GM20431 (cell line): ENCODE measurements around the gene EIF2S2.

ENCODE experiments used
- in situ Hi-C: fragments of 300-500 bp; cut with MseI, MboI; formaldehyde crosslinking; loops from one replicate; pipeline ENCODE4 v1.15.0; 2020; ENCODE audit warnings: low sequenced_read_pairs; ENCODE audit not compliant: unreplicated experiment

EIF2S2 gene

GRCh38 chr20:34040300-34040995, 71.6 kb downstream of the EIF2S2 start:
- in situ Hi-C loops, result no loop called here
